CD8-positive, alpha-beta memory T cell (primary cell): ENCODE results near the gene FCN3. TPM values are rescaled to one million over a fixed set of nuclear protein-coding genes. Genes with fewer than 3 reads are reported as not detected.
"Not testable (repeated sequence)": the region's sequence is repeated elsewhere in the genome, so short reads cannot be mapped to it uniquely, and the experiment has no call there.

Experiments used
- CTCF ChIA-PET: fragments of 350-600 bp; sonication (Branson Sonifier 250); formaldehyde crosslinking; loops from one replicate; lab custom pipeline; 2021; ENCODE audit warnings: antibody characterized with exemption; lab: Charles Lee
- POLR2A ChIA-PET: fragments of 350-600 bp; sonication (Branson Sonifier 250); formaldehyde crosslinking; loops from one replicate; lab custom pipeline; 2021; ENCODE audit warnings: antibody characterized with exemption; lab: Charles Lee
- DNase-seq, 5 donors: peaks; one replicate each; pipeline versions ENCODE4 v3.0.0 to v3.0.0-alpha.2; 2020 to 2022; ENCODE audit warnings: mixed read lengths in 1 of 5
- H3K27ac ChIP-seq: one replicate; pipeline ENCODE4 v1.7.0; 2013; ENCODE audit warnings: low read depth, mild to moderate bottlenecking, low read length, moderate library complexity
- H3K27me3 ChIP-seq: 2 replicates; pipeline ENCODE4 v1.7.0; 2013; ENCODE audit warnings: low read length, mild to moderate bottlenecking; ENCODE audit not compliant: insufficient read depth, poor library complexity, severe bottlenecking
- H3K36me3 ChIP-seq: 2 replicates; pipeline ENCODE4 v1.7.0; 2013; ENCODE audit warnings: mild to moderate bottlenecking, low read length, moderate library complexity; ENCODE audit not compliant: insufficient read depth
- H3K4me1 ChIP-seq: 2 replicates; pipeline ENCODE4 v1.7.0; 2013; ENCODE audit warnings: mild to moderate bottlenecking, low read length, moderate library complexity; ENCODE audit not compliant: insufficient read depth
- H3K4me3 ChIP-seq: 2 replicates; pipeline ENCODE4 v1.7.0; 2013; ENCODE audit warnings: mild to moderate bottlenecking, low read length
- H3K9me3 ChIP-seq: 2 replicates; pipeline ENCODE4 v1.7.0; 2013; ENCODE audit warnings: mild to moderate bottlenecking, low read length
- H3K27ac Mint-ChIP-seq, 8 donors: one replicate each; pipeline ENCODE4 v1.8.0; 2020 to 2021; ENCODE audit warnings: mixed read lengths in 8 of 8, mild to moderate bottlenecking in 6 of 8, inconsistent platforms in 3 of 8, moderate library complexity in 3 of 8
- H3K27me3 Mint-ChIP-seq, 2 donors: one replicate each; pipeline ENCODE4 v1.8.0; 2020 to 2021; ENCODE audit warnings: mixed read lengths in 2 of 2, mild to moderate bottlenecking in 1 of 2, moderate library complexity in 1 of 2
- H3K36me3 Mint-ChIP-seq, 3 donors: one replicate each; pipeline ENCODE4 v1.8.0; 2020 to 2021; ENCODE audit warnings: mixed read lengths in 3 of 3, inconsistent platforms in 1 of 3, mild to moderate bottlenecking in 1 of 3
- H3K4me1 Mint-ChIP-seq, 3 donors: one replicate each; pipeline ENCODE4 v1.8.0; 2020 to 2021; ENCODE audit warnings: mixed read lengths in 3 of 3, inconsistent platforms in 1 of 3, mild to moderate bottlenecking in 1 of 3
- H3K4me3 Mint-ChIP-seq, 7 donors: one replicate each; pipeline ENCODE4 v1.8.0; 2020 to 2021; ENCODE audit warnings: mixed read lengths in 7 of 7, mild to moderate bottlenecking in 6 of 7, moderate library complexity in 4 of 7, inconsistent platforms in 2 of 7
- H3K9me3 Mint-ChIP-seq, 5 donors: one replicate each; pipeline ENCODE4 v1.8.0; 2020 to 2022; ENCODE audit warnings: mixed read lengths in 5 of 5, mild to moderate bottlenecking in 3 of 5, moderate library complexity in 2 of 5, inconsistent platforms in 1 of 5
- polyA plus RNA-seq: library from polyadenylated mRNA; unstranded; fragments of 300-500 nt; fragmentation: Illumina TruSeq; gene quantifications from one replicate; pipeline ENCODE4 v1.2.3, GENCODE V29; 2021
- total RNA-seq, 2 experiments: library from RNA; stranded (reverse); gene quantifications; one replicate each; pipeline ENCODE4 v1.2.3, GENCODE V29; 2021

FCN3 gene
- total and polyA plus RNA-seq, 3 experiments from 2014 or later: not detected

GRCh38 chr1:27412502-27412901 is 37.9 kb upstream of the FCN3 start:
- no peak overlapping the region for H3K4me3 ChIP-seq
- DNase-seq: no peak
- Mint-ChIP-seq H3K9me3 (no peaks in the 10 kb centered on the region), H3K36me3 (peaks cover 16 to 92% (median 24%) of the 10 kb centered on the region in 3 donors), H3K27me3 (no peaks in the 10 kb centered on the region), H3K4me1 (peaks cover 17 to 19% (median 18%) of the 10 kb centered on the region in 3 donors), H3K27ac (no peak overlapping the region), H3K4me3 (no peak overlapping the region)
- ChIA-PET POLR2A (interaction anchor here (1.3 kb wide), 1 partner anchor 18 kb away, joined by 4 read pairs; no protein-coding TSS in a partner anchor), CTCF (no interaction called here)
- H3K9me3 ChIP-seq: no peaks in the 10 kb centered on the region
- no peak overlapping the region for H3K27ac ChIP-seq
- peaks cover 75% of the 10 kb centered on the region for H3K36me3 ChIP-seq
- no peaks in the 10 kb centered on the region for H3K27me3 ChIP-seq
- peaks cover 4% of the 10 kb centered on the region for H3K4me1 ChIP-seq

- CTCF ChIA-PET: interaction anchor here (0.6 to 1.5 kb wide), 4 partner anchors 10 to 252 kb away, joined by 3 read pairs; no protein-coding TSS in a partner anchor
- Histone ChIP-seq H3K9me3 (no peaks in the 10 kb centered on the region), H3K36me3 (peaks cover 59% of the 10 kb centered on the region), H3K27ac (no peak overlapping the region), H3K27me3 (no peaks in the 10 kb centered on the region), H3K4me3 (no peak overlapping the region), H3K4me1 (no peaks in the 10 kb centered on the region)
- H3K9me3 Mint-ChIP-seq: no peaks in the 10 kb centered on the region
- no peaks in the 10 kb centered on the region for H3K27me3 Mint-ChIP-seq
- peaks cover 0 to 3% (median 2%) of the 10 kb centered on the region in 3 donors for H3K4me1 Mint-ChIP-seq
- peak overlapping the region in 6 of 8 donors; percentile 29 to 66 (median 55) for H3K27ac Mint-ChIP-seq
- POLR2A ChIA-PET: no interaction called here
- peaks cover 9 to 87% (median 19%) of the 10 kb centered on the region in 3 donors for H3K36me3 Mint-ChIP-seq
- no peak overlapping the region for H3K4me3 Mint-ChIP-seq
- DNase-seq: no peak
These were observed 36.1 kb upstream of the FCN3 start for GRCh38 chr1:27410709-27411108.

- H3K27ac ChIP-seq: no peak overlapping the region
- no peaks in the 10 kb centered on the region for H3K27me3 ChIP-seq
- no peaks in the 10 kb centered on the region for H3K9me3 ChIP-seq
- no peaks in the 10 kb centered on the region for H3K4me1 ChIP-seq
- ChIA-PET CTCF (interaction anchor here (0.9 to 1.4 kb wide), 2 partner anchors 11 to 14 kb away, joined by 3 read pairs; no protein-coding TSS in a partner anchor), POLR2A (interaction anchor here (0.6 kb wide), 2 partner anchors 13 to 14 kb away, joined by 3 read pairs; no protein-coding TSS in a partner anchor)
- DNase-seq: no peak
- peaks cover 0 to 80% (median 13%) of the 10 kb centered on the region in 3 donors for H3K36me3 Mint-ChIP-seq
- no peaks in the 10 kb centered on the region for H3K27me3 Mint-ChIP-seq
- peak overlapping the region in 1 of 8 donors; percentile 78 for H3K27ac Mint-ChIP-seq
- H3K4me1 Mint-ChIP-seq: peaks cover 0 to 1% (median 0%) of the 10 kb centered on the region in 3 donors
- H3K9me3 Mint-ChIP-seq: no peaks in the 10 kb centered on the region
- H3K36me3 ChIP-seq: peaks cover 51% of the 10 kb centered on the region
- no peak overlapping the region for H3K4me3 Mint-ChIP-seq
- no peak overlapping the region for H3K4me3 ChIP-seq
These were observed 35.0 kb upstream of the FCN3 start for GRCh38 chr1:27409669-27410068.

DNA sequence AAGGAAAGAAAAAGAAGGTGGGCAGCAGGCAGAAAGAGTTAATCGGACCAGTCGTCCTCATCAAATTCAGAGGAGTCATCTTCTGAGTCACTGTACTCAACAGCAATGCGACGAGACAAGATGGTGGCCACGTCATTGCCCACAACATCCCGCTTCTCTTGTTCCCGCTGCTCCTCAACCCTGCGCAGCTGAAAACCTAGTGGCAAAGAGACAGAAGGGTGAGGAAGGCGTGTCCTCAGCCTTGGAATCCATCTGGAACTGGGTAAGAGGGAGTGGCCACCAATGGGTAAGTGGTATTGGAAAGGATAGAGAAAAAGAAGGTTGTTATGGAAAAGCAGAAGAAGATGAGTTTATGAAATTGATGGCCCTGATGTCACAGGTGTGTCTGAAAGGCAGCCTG is 33.5 kb upstream of the FCN3 start:
- Histone ChIP-seq H3K9me3 (no peaks in the 10 kb centered on the region), H3K4me1 (peaks cover 7% of the 10 kb centered on the region), H3K36me3 (peaks cover 36% of the 10 kb centered on the region), H3K27me3 (no peaks in the 10 kb centered on the region), H3K4me3 (no peak overlapping the region), H3K27ac (no peak overlapping the region)
- Mint-ChIP-seq H3K4me1 (peaks cover 10 to 11% (median 10%) of the 10 kb centered on the region in 3 donors), H3K27me3 (no peaks in the 10 kb centered on the region), H3K9me3 (no peaks in the 10 kb centered on the region), H3K36me3 (peaks cover 0 to 70% (median 7%) of the 10 kb centered on the region in 3 donors), H3K27ac (peak overlapping the region in 3 of 8 donors; percentile 43 to 59 (median 47)), H3K4me3 (no peak overlapping the region)
- DNase-seq: no peak
- ChIA-PET POLR2A (no interaction called here), CTCF (no interaction called here)

- CTCF ChIA-PET, H3K4me3 ChIP-seq, DNase-seq, H3K9me3 ChIP-seq, H3K9me3 Mint-ChIP-seq, H3K27me3 Mint-ChIP-seq, H3K4me3 Mint-ChIP-seq, POLR2A ChIA-PET, H3K27ac ChIP-seq, H3K27me3 ChIP-seq: not testable (repeated sequence)
- H3K36me3 Mint-ChIP-seq: peaks cover 0 to 57% (median 7%) of the 10 kb centered on the region in 3 donors
- peaks cover 14 to 16% (median 15%) of the 10 kb centered on the region in 3 donors for H3K4me1 Mint-ChIP-seq
- H3K36me3 ChIP-seq: peaks cover 22% of the 10 kb centered on the region
- peaks cover 17% of the 10 kb centered on the region for H3K4me1 ChIP-seq
- H3K27ac Mint-ChIP-seq: peak overlapping the region in 1 of 8 donors; percentile 12
These were observed 32.2 kb upstream of the FCN3 start for GRCh38 chr1:27406791-27407190.

GRCh38 chr1:27406362-27406680 is 31.7 kb upstream of the FCN3 start:
- no peaks in the 10 kb centered on the region for H3K9me3 Mint-ChIP-seq
- Histone ChIP-seq H3K27ac (no peak overlapping the region), H3K4me1 (peaks cover 17% of the 10 kb centered on the region), H3K4me3 (no peak overlapping the region), H3K36me3 (peaks cover 20% of the 10 kb centered on the region), H3K9me3 (no peaks in the 10 kb centered on the region), H3K27me3 (no peaks in the 10 kb centered on the region)
- H3K27me3 Mint-ChIP-seq: peaks cover 0 to 1% of the 10 kb centered on the region in 2 donors
- peak overlapping the region in 1 of 8 donors; percentile 77 for H3K27ac Mint-ChIP-seq
- ChIA-PET CTCF (interaction anchor here (1.6 kb wide), 1 partner anchor 14 kb away, joined by 4 read pairs; no protein-coding TSS in a partner anchor), POLR2A (no interaction called here)
- H3K4me3 Mint-ChIP-seq: no peak overlapping the region
- H3K4me1 Mint-ChIP-seq: peaks cover 15 to 19% (median 16%) of the 10 kb centered on the region in 3 donors
- H3K36me3 Mint-ChIP-seq: peaks cover 0 to 55% (median 7%) of the 10 kb centered on the region in 3 donors
- DNase-seq: no peak

- H3K4me3 ChIP-seq, H3K27me3 ChIP-seq, H3K4me3 Mint-ChIP-seq, POLR2A ChIA-PET, H3K9me3 ChIP-seq, DNase-seq, H3K9me3 Mint-ChIP-seq, H3K27ac ChIP-seq, H3K27me3 Mint-ChIP-seq: not testable (repeated sequence)
- CTCF ChIA-PET: interaction anchor here (1.6 to 13.6 kb wide), 2 partner anchors 15 to 106 kb away, joined by 4 to 283 read pairs; no protein-coding TSS in a partner anchor
- Histone ChIP-seq H3K4me1 (peaks cover 17% of the 10 kb centered on the region), H3K36me3 (peaks cover 15% of the 10 kb centered on the region)
- Mint-ChIP-seq H3K4me1 (peaks cover 14 to 19% (median 15%) of the 10 kb centered on the region in 3 donors), H3K36me3 (peaks cover 0 to 49% (median 5%) of the 10 kb centered on the region in 3 donors), H3K27ac (peak overlapping the region in 1 of 8 donors; percentile 50)
These were observed 31.2 kb upstream of the FCN3 start for GRCh38 chr1:27405598-27406361.

- no peak for DNase-seq
- Mint-ChIP-seq H3K36me3 (peaks cover 0 to 42% (median 4%) of the 10 kb centered on the region in 3 donors), H3K4me1 (peaks cover 14 to 19% (median 15%) of the 10 kb centered on the region in 3 donors), H3K4me3 (no peak overlapping the region), H3K27me3 (peaks cover 0 to 1% of the 10 kb centered on the region in 2 donors), H3K9me3 (no peaks in the 10 kb centered on the region), H3K27ac (peak overlapping the region in 2 of 8 donors; percentile 50 to 94)
- H3K27ac ChIP-seq: no peak overlapping the region
- ChIA-PET POLR2A (interaction anchor here (0.5 kb wide), 1 partner anchor 527 kb away, joined by 10 read pairs; no protein-coding TSS in a partner anchor), CTCF (interaction anchor here (1.6 to 13.6 kb wide), 2 partner anchors 16 to 105 kb away, joined by 4 to 283 read pairs; no protein-coding TSS in a partner anchor)
- peaks cover 8% of the 10 kb centered on the region for H3K36me3 ChIP-seq
- no peaks in the 10 kb centered on the region for H3K27me3 ChIP-seq
- no peaks in the 10 kb centered on the region for H3K9me3 ChIP-seq
- no peak overlapping the region for H3K4me3 ChIP-seq
- H3K4me1 ChIP-seq: peaks cover 17% of the 10 kb centered on the region
These were observed 30.4 kb upstream of the FCN3 start for GRCh38 chr1:27405074-27405473.
